ENCODE measurements around the gene ARFIP1. TPM values are rescaled to one million over a fixed set of nuclear protein-coding genes. Genes with fewer than 3 reads are reported as not detected.
A peak's percentile ranks its signal among the peaks of the same experiment; 100 is the strongest.

The ARFIP1 gene
- total and polyA plus RNA-seq, 5 donors from 2014 or later: 7.5 to 24.2 (median 19.4) TPM

- Histone ChIP-seq H3K4me3 (ENCODE audit: low read depth, low read length) (no peak overlapping the region), H3K27ac (ENCODE audit: insufficient read depth, low read length, poor library complexity, severe bottlenecking) (no peak overlapping the region), H3K27me3 (ENCODE audit: control insufficient read depth, insufficient read depth, low read length) (peaks cover 11% of the 10 kb centered on the region), H3K36me3 (ENCODE audit: control insufficient read depth, insufficient read depth, low read length) (no peaks in the 10 kb centered on the region), H3K4me1 (ENCODE audit: control insufficient read depth, insufficient read depth, low read length, poor library complexity, severe bottlenecking) (no peaks in the 10 kb centered on the region), H3K9me3 (ENCODE audit: control insufficient read depth in 2 of 2, low read length in 2 of 2) (no peaks in the 10 kb centered on the region)
- DNase-seq (no peak), ATAC-seq (ENCODE audit: low read depth in 2 of 2) (no peak)
- H3K4me3 Mint-ChIP-seq: no peak overlapping the region
- peaks cover 48% of the 10 kb centered on the region for H3K27me3 Mint-ChIP-seq
- peaks cover 3% of the 10 kb centered on the region for H3K36me3 Mint-ChIP-seq
- H3K9me3 Mint-ChIP-seq: peaks cover 0 to 3% (median 0%) of the 10 kb centered on the region in 7 donors
- H3K27ac Mint-ChIP-seq: peak overlapping the region in 1 of 3 donors; percentile 57
- no peaks in the 10 kb centered on the region for H3K4me1 Mint-ChIP-seq
These were observed 170.9 kb downstream of the ARFIP1 start for GRCh38 chr4:152950402-152951274.

GRCh38 chr4:152951348-152951747 lies 171.6 kb downstream of the ARFIP1 start:
- Histone ChIP-seq H3K9me3 (ENCODE audit: control insufficient read depth in 2 of 2, low read length in 2 of 2) (no peaks in the 10 kb centered on the region), H3K4me1 (ENCODE audit: control insufficient read depth, insufficient read depth, low read length, poor library complexity, severe bottlenecking) (no peaks in the 10 kb centered on the region), H3K27ac (ENCODE audit: insufficient read depth, low read length, poor library complexity, severe bottlenecking) (no peak overlapping the region), H3K36me3 (ENCODE audit: control insufficient read depth, insufficient read depth, low read length) (no peaks in the 10 kb centered on the region), H3K4me3 (ENCODE audit: low read depth, low read length) (no peak overlapping the region), H3K27me3 (ENCODE audit: control insufficient read depth, insufficient read depth, low read length) (peaks cover 14% of the 10 kb centered on the region)
- H3K4me1 Mint-ChIP-seq: no peaks in the 10 kb centered on the region
- H3K27ac Mint-ChIP-seq: no peak overlapping the region
- H3K27me3 Mint-ChIP-seq: peaks cover 47% of the 10 kb centered on the region
- peaks cover 0 to 3% (median 0%) of the 10 kb centered on the region in 7 donors for H3K9me3 Mint-ChIP-seq
- DNase-seq: no peak
- H3K36me3 Mint-ChIP-seq: peaks cover 3% of the 10 kb centered on the region
- H3K4me3 Mint-ChIP-seq: no peak overlapping the region
- no peak for ATAC-seq (ENCODE audit: low read depth in 2 of 2)

DNA sequence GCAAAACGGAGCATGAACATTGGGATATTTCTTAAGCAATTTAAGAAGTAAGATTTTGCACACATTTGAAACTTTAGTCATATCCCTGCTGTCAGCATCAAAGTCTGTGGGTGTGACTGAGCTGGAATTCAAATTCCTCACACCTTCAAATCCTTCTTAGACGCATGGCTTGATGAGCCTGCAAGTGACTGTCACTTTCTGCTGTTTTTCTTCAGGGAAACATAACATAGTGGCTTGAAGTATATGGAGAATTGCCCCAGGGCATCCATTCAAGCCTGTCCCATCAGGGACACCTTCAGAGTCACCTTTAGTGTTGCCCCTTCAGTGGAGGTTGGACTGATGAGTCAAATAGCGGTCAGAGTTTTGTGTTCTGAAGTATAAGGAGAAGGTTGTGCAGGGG lies 173.8 kb downstream of the ARFIP1 start:
- no peaks in the 10 kb centered on the region for H3K36me3 ChIP-seq (ENCODE audit: control insufficient read depth, insufficient read depth, low read length)
- H3K9me3 Mint-ChIP-seq: peaks cover 0 to 2% (median 0%) of the 10 kb centered on the region in 7 donors
- ATAC-seq (ENCODE audit: low read depth in 2 of 2) (no peak), DNase-seq (no peak)
- H3K4me3 Mint-ChIP-seq: no peak overlapping the region
- H3K36me3 Mint-ChIP-seq: no peaks in the 10 kb centered on the region
- no peaks in the 10 kb centered on the region for H3K4me1 Mint-ChIP-seq
- H3K27me3 Mint-ChIP-seq: peaks cover 49% of the 10 kb centered on the region
- H3K27me3 ChIP-seq (ENCODE audit: control insufficient read depth, insufficient read depth, low read length): peaks cover 10% of the 10 kb centered on the region
- H3K4me3 ChIP-seq (ENCODE audit: low read depth, low read length): no peak overlapping the region
- no peaks in the 10 kb centered on the region for H3K4me1 ChIP-seq (ENCODE audit: control insufficient read depth, insufficient read depth, low read length, poor library complexity, severe bottlenecking)
- no peak overlapping the region for H3K27ac ChIP-seq (ENCODE audit: insufficient read depth, low read length, poor library complexity, severe bottlenecking)
- no peaks in the 10 kb centered on the region for H3K9me3 ChIP-seq (ENCODE audit: control insufficient read depth in 2 of 2, low read length in 2 of 2)
- no peak overlapping the region for H3K27ac Mint-ChIP-seq

- Mint-ChIP-seq H3K4me1 (no peaks in the 10 kb centered on the region), H3K4me3 (no peak overlapping the region), H3K9me3 (no peaks in the 10 kb centered on the region), H3K36me3 (no peaks in the 10 kb centered on the region), H3K27me3 (peaks cover 60% of the 10 kb centered on the region), H3K27ac (no peak overlapping the region)
- DNase-seq: no peak
- H3K36me3 ChIP-seq (ENCODE audit: control insufficient read depth, insufficient read depth, low read length): no peaks in the 10 kb centered on the region
- H3K27ac ChIP-seq (ENCODE audit: insufficient read depth, low read length, poor library complexity, severe bottlenecking): no peak overlapping the region
- H3K9me3 ChIP-seq (ENCODE audit: control insufficient read depth in 2 of 2, low read length in 2 of 2): no peaks in the 10 kb centered on the region
- no peak for ATAC-seq (ENCODE audit: low read depth in 2 of 2)
- H3K4me1 ChIP-seq (ENCODE audit: control insufficient read depth, insufficient read depth, low read length, poor library complexity, severe bottlenecking): no peaks in the 10 kb centered on the region
- H3K27me3 ChIP-seq (ENCODE audit: control insufficient read depth, insufficient read depth, low read length): peaks cover 10% of the 10 kb centered on the region
- no peak overlapping the region for H3K4me3 ChIP-seq (ENCODE audit: low read depth, low read length)
These were observed 175.0 kb downstream of the ARFIP1 start for GRCh38 chr4:152954741-152955140.

DNA sequence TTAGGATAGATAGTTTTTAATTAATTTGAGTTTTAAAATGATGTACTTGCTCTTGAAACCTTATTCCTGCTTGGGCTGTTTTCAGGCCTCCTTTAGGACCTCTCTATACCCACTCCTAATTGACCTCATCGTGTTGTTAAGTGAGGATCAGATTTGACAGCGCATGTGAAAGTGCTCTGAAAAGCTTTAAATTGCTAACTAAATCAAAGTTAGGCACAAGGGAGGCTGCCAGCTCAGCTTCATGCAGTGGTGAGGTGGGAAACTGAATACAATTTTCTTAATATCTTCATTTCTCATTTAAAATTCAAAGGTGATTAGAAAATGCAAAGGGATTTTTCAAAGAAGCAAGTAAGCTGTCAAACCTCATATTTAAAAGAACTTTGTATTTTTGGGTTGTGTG lies 176.4 kb downstream of the ARFIP1 start:
- Mint-ChIP-seq H3K27ac (no peak overlapping the region), H3K27me3 (peaks cover 63% of the 10 kb centered on the region)

DNA sequence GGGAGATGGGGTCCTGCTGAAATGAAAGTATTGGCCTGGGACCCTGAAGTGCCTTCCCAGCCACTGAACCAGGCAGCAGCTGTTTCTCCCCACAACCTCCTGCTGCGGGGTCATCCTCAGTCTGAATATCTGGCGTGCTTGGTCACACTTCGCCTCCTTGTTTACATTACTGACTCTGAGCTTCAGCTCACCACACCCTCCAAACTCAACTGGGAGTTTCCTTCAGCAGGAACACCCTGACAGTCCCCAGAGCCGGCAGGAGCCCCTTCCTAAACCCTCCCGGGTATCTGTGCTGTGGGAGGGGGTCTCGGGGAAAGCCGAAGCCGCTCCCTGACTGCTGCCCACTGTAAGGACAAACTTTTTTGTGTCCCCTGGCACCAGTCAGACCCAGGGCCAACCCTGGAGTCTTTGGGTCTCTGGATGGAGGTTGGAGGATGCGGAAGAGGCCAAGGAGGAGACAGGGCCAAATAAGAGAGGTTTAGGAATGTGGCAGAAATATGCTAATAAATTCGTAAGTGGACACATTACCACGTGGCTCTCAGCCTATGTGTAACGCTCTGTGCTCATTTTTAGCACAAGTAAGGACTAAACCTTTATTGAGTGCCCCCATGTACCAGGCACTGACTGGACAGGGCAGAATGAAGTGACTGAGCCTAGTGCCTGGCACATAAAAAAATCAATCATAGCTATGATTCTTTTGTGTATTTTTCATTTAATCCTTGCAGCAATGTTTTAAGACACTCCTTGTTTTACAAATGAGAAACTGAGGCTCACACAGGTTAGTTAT lies 177.1 kb downstream of the ARFIP1 start:
- H3K27me3 Mint-ChIP-seq: peaks cover 61% of the 10 kb centered on the region
- H3K27ac Mint-ChIP-seq: no peak overlapping the region
- Histone ChIP-seq H3K4me1 (ENCODE audit: control insufficient read depth, insufficient read depth, low read length, poor library complexity, severe bottlenecking) (no peaks in the 10 kb centered on the region), H3K27me3 (ENCODE audit: control insufficient read depth, insufficient read depth, low read length) (peaks cover 6% of the 10 kb centered on the region), H3K9me3 (ENCODE audit: control insufficient read depth in 2 of 2, low read length in 2 of 2) (no peaks in the 10 kb centered on the region), H3K36me3 (ENCODE audit: control insufficient read depth, insufficient read depth, low read length) (no peaks in the 10 kb centered on the region), H3K27ac (ENCODE audit: insufficient read depth, low read length, poor library complexity, severe bottlenecking) (no peak overlapping the region), H3K4me3 (ENCODE audit: low read depth, low read length) (no peak overlapping the region)
- H3K36me3 Mint-ChIP-seq: no peaks in the 10 kb centered on the region
- no peak for DNase-seq
- no peak for ATAC-seq (ENCODE audit: low read depth in 2 of 2)
- H3K9me3 Mint-ChIP-seq: no peaks in the 10 kb centered on the region
- no peak overlapping the region for H3K4me3 Mint-ChIP-seq
- H3K4me1 Mint-ChIP-seq: no peaks in the 10 kb centered on the region

More for the DNA sequence above, 176.4 kb downstream of the ARFIP1 start:
- Histone ChIP-seq H3K27ac (ENCODE audit: insufficient read depth, low read length, poor library complexity, severe bottlenecking) (no peak overlapping the region), H3K9me3 (ENCODE audit: control insufficient read depth in 2 of 2, low read length in 2 of 2) (no peaks in the 10 kb centered on the region), H3K36me3 (ENCODE audit: control insufficient read depth, insufficient read depth, low read length) (no peaks in the 10 kb centered on the region), H3K27me3 (ENCODE audit: control insufficient read depth, insufficient read depth, low read length) (peaks cover 6% of the 10 kb centered on the region), H3K4me1 (ENCODE audit: control insufficient read depth, insufficient read depth, low read length, poor library complexity, severe bottlenecking) (no peaks in the 10 kb centered on the region), H3K4me3 (ENCODE audit: low read depth, low read length) (no peak overlapping the region)
- ATAC-seq (ENCODE audit: low read depth in 2 of 2) (no peak), DNase-seq (no peak)
- Mint-ChIP-seq H3K9me3 (no peaks in the 10 kb centered on the region), H3K36me3 (no peaks in the 10 kb centered on the region), H3K4me3 (no peak overlapping the region), H3K4me1 (no peaks in the 10 kb centered on the region)

- no peak overlapping the region for H3K27ac Mint-ChIP-seq
- H3K27me3 Mint-ChIP-seq: peaks cover 61% of the 10 kb centered on the region
- H3K9me3 Mint-ChIP-seq: no peaks in the 10 kb centered on the region
- no peak overlapping the region for H3K27ac ChIP-seq (ENCODE audit: insufficient read depth, low read length, poor library complexity, severe bottlenecking)
- H3K9me3 ChIP-seq (ENCODE audit: control insufficient read depth in 2 of 2, low read length in 2 of 2): no peaks in the 10 kb centered on the region
- H3K36me3 ChIP-seq (ENCODE audit: control insufficient read depth, insufficient read depth, low read length): no peaks in the 10 kb centered on the region
- no peaks in the 10 kb centered on the region for H3K4me1 ChIP-seq (ENCODE audit: control insufficient read depth, insufficient read depth, low read length, poor library complexity, severe bottlenecking)
- ATAC-seq (ENCODE audit: low read depth in 2 of 2): no peak
- no peak overlapping the region for H3K4me3 Mint-ChIP-seq
- no peak for DNase-seq
- H3K36me3 Mint-ChIP-seq: no peaks in the 10 kb centered on the region
- no peak overlapping the region for H3K4me3 ChIP-seq (ENCODE audit: low read depth, low read length)
- peaks cover 6% of the 10 kb centered on the region for H3K27me3 ChIP-seq (ENCODE audit: control insufficient read depth, insufficient read depth, low read length)
- H3K4me1 Mint-ChIP-seq: no peaks in the 10 kb centered on the region
These were observed 177.8 kb downstream of the ARFIP1 start for GRCh38 chr4:152957437-152958171.

All from CD4-positive, CD25-positive, alpha-beta regulatory T cell (primary cell).